ENCODE results near the gene LEMD3.

The LEMD3 gene

GRCh38 chr12:65293735-65294134 is 124.4 kb downstream of the LEMD3 start:
- Histone ChIP-seq H3K79me2 (ENCODE audit: control insufficient read depth, low read length) (no peaks in the 10 kb centered on the region), H3K4me1 (ENCODE audit: control insufficient read depth, low read length) (no peaks in the 10 kb centered on the region), H3K9me2 (replicated peaks; ENCODE audit: control insufficient read depth, low read length) (no peaks in the 10 kb centered on the region), H3K9me3 (ENCODE audit: control insufficient read depth, insufficient read depth, low read length) (no peaks in the 10 kb centered on the region), H3K27ac (ENCODE audit: low read depth, low read length) (no peak overlapping the region), H4K20me1 (ENCODE audit: control insufficient read depth, insufficient read depth, low read depth, low read length) (no peaks in the 10 kb centered on the region), H3K27me3 (ENCODE audit: control insufficient read depth, low read length) (peaks cover 8% of the 10 kb centered on the region; the same call in 1 of the 2 replicates), H3K4me3 (ENCODE audit: low read length) (no peak overlapping the region), H3K36me3 (ENCODE audit: control insufficient read depth, low read length) (no peaks in the 10 kb centered on the region), H3K4me2 (ENCODE audit: low read length) (no peak overlapping the region), H3F3A (ENCODE audit: control insufficient read depth, insufficient read depth) (no peaks in the 10 kb centered on the region)
- TF ChIP-seq CTCF (IDR thresholded peaks at IDR 0.05; ENCODE audit: low read depth, low read length, poor library complexity, severe bottlenecking) (no peak), EZH2phosphoT487 (IDR thresholded peaks at IDR 0.05; ENCODE audit: borderline replicate concordance, low read length) (no peak)

GRCh38 chr12:65294641-65295262 is 125.4 kb downstream of the LEMD3 start:
- no peaks in the 10 kb centered on the region for H3K79me2 ChIP-seq (ENCODE audit: control insufficient read depth, low read length)
- TF ChIP-seq EZH2phosphoT487 (IDR thresholded peaks at IDR 0.05; ENCODE audit: borderline replicate concordance, low read length) = no peak
- TF ChIP-seq CTCF (IDR thresholded peaks at IDR 0.05; ENCODE audit: low read depth, low read length, poor library complexity, severe bottlenecking) = no peak
- H3K27ac ChIP-seq (ENCODE audit: low read depth, low read length) = no peak overlapping the region
- no peak overlapping the region for H3K4me3 ChIP-seq (ENCODE audit: low read length)
- no peaks in the 10 kb centered on the region for H3K36me3 ChIP-seq (ENCODE audit: control insufficient read depth, low read length)
- no peaks in the 10 kb centered on the region for H3K9me3 ChIP-seq (ENCODE audit: control insufficient read depth, insufficient read depth, low read length)
- no peak overlapping the region for H3K4me2 ChIP-seq (ENCODE audit: low read length)
- no peaks in the 10 kb centered on the region for H3F3A ChIP-seq (ENCODE audit: control insufficient read depth, insufficient read depth)
- no peaks in the 10 kb centered on the region for H4K20me1 ChIP-seq (ENCODE audit: control insufficient read depth, insufficient read depth, low read depth, low read length)
- peaks cover 15% of the 10 kb centered on the region for H3K27me3 ChIP-seq (ENCODE audit: control insufficient read depth, low read length)
- H3K9me2 ChIP-seq (replicated peaks; ENCODE audit: control insufficient read depth, low read length) = no peaks in the 10 kb centered on the region
- no peaks in the 10 kb centered on the region for H3K4me1 ChIP-seq (ENCODE audit: control insufficient read depth, low read length)

GRCh38 chr12:65296508-65297265 is 127.3 kb downstream of the LEMD3 start:
- no peaks in the 10 kb centered on the region for H3K4me1 ChIP-seq (ENCODE audit: control insufficient read depth, low read length)
- no peaks in the 10 kb centered on the region for H3K9me3 ChIP-seq (ENCODE audit: control insufficient read depth, insufficient read depth, low read length)
- no peak overlapping the region for H3K4me2 ChIP-seq (ENCODE audit: low read length)
- H3K9me2 ChIP-seq (replicated peaks; ENCODE audit: control insufficient read depth, low read length) = no peaks in the 10 kb centered on the region
- H3F3A ChIP-seq (ENCODE audit: control insufficient read depth, insufficient read depth) = no peaks in the 10 kb centered on the region
- TF ChIP-seq CTCF (IDR thresholded peaks at IDR 0.05; ENCODE audit: low read depth, low read length, poor library complexity, severe bottlenecking) = no peak
- no peak for TF ChIP-seq EZH2phosphoT487 (IDR thresholded peaks at IDR 0.05; ENCODE audit: borderline replicate concordance, low read length)
- no peaks in the 10 kb centered on the region for H4K20me1 ChIP-seq (ENCODE audit: control insufficient read depth, insufficient read depth, low read depth, low read length)
- H3K27ac ChIP-seq (ENCODE audit: low read depth, low read length) = no peak overlapping the region
- H3K27me3 ChIP-seq (ENCODE audit: control insufficient read depth, low read length) = peaks cover 20% of the 10 kb centered on the region
- no peaks in the 10 kb centered on the region for H3K79me2 ChIP-seq (ENCODE audit: control insufficient read depth, low read length)
- H3K4me3 ChIP-seq (ENCODE audit: low read length) = no peak overlapping the region
- no peaks in the 10 kb centered on the region for H3K36me3 ChIP-seq (ENCODE audit: control insufficient read depth, low read length)

Data from DOHH2 (cell line).